NK-92 (cell line): ENCODE measurements around the gene ARL13A.
A peak's percentile ranks its signal among the peaks of the same experiment; 100 is the strongest.
"Not testable (repeated sequence)": the region's sequence is repeated elsewhere in the genome, so short reads cannot be mapped to it uniquely, and the experiment has no call there.

Experiments
- DNase-seq: peaks from one replicate; lab custom pipeline; 2025; ENCODE audit not compliant: unreplicated experiment; lab: John Stamatoyannopoulos, UW

The ARL13A gene

DNA sequence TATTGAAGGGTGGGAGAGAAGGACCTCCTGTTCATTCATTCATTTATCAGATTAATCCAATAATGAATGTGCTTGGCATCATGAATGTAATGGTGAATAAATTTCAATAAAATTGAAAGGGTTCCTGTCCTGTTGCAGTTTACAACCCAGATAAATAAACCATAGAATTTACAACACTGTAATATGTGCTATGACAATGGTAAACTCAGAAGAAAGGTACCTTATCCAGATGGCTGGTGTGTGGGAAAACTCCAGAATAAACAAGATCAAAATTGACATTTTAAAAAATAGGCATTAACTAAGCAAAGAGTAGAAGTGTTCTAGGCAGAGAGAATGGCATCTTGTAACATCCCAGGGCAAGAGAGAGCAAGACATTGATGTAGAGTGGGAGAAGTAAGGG lies 15.3 kb downstream of the ARL13A start:
- DNase-seq: no peak

DNA sequence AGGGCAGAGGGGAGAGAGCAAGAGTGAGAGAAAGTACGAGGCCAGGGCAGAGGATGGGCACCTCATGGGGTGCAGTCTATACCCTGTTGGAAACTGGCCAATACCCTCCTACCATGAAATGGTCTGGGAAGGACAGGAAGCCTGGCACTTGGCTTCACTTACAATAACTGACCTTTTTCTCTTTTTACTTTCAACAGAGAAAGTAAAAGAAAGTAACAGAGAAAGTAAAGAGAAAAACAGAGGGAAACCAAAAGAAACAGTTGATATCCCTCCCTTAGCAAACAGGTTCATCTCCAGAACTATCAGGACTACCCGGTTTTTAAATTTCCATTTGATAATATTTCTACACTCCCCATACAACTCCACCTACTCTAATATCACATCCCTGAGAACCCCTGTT lies 20.6 kb downstream of the ARL13A start:
- no peak for DNase-seq

- no peak for DNase-seq
Observed at GRCh38 chrX:100994352-100995281, 25.1 kb downstream of the ARL13A start.

- DNase-seq: no peak
Observed at GRCh38 chrX:100995469-100995868, 26.0 kb downstream of the ARL13A start.

DNA sequence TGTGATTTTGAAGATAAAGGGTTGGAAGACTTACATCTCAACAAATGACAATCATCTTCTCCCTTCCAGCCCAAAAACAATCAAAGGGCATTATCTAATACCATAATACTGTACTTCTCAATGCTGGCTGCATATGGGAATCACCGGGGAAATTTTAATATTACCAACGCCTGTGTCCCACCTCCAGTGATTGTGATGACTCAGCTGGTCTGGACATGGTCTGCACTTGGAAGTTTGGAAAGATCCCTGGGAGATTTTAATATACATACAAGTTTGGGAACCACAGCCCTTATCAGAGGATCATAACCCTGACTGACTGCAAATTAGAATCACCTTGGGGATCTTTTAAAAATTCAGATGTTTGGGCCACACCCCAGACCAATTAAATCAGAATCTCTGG lies 29.9 kb downstream of the ARL13A start:
- no peak for DNase-seq

GRCh38 chrX:101009090-101009489 lies 39.6 kb downstream of the ARL13A start:
- DNase-seq: no peak

DNA sequence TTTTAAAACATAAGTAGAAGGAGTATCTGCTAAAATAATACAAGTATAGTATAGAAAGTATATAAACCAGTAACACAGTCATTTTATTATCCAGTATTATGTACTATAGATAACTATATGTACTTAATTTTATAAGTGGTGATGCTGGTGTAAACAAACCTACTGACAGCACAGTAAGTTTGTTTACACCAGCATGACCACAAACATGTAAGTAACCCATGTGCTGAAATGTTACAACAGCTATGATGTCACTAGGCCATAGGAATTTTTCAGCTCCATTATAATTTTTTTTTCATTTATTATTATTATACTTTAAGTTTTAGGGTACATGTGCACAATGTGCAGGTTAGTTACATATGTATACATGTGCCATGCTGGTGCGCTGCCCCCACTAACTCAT lies 42.5 kb downstream of the ARL13A start:
- not testable (repeated sequence) for DNase-seq

DNA sequence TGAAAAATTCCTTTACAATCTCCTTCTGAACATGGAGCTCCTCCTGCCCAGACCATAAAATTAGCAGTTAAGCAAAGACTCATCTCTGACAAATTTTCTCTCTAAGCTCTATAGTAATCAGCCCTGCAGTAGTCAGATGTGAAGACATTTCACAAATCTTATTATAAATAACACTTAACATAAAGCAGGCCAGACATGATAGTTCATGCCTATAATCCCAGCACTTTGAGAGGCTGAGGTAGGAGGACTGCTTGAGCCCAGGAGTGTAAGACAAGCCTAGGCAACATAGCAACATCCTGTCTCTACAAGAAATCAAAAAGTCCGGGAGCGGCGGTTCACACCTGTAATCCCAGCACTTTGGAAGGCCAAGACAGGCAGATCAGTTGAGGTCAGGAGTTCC lies 52.5 kb downstream of the ARL13A start:
- no peak for DNase-seq

DNA sequence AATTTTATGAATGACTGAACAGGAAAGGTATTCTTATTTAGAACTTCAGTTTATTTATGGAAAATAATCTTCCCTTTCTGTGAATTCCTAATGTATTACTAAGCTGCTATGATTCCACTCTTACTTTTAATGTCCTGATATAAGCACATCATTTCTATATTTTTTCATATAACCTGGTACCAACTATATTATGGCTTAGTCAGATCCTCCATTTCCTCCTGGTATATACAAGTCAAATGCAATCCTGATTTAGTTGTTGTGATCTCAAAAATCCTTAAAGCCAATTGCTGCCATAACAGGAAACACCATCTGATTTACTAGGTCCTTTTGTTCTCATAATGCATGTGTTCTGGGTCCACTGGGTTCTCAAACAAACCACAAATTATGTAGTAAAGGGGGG lies 55.6 kb downstream of the ARL13A start:
- DNase-seq: no peak

GRCh38 chrX:101028562-101028961 lies 59.1 kb downstream of the ARL13A start:
- DNase-seq: no peak

GRCh38 chrX:101029665-101030064 lies 60.2 kb downstream of the ARL13A start:
- peak; percentile 0 for DNase-seq

DNA sequence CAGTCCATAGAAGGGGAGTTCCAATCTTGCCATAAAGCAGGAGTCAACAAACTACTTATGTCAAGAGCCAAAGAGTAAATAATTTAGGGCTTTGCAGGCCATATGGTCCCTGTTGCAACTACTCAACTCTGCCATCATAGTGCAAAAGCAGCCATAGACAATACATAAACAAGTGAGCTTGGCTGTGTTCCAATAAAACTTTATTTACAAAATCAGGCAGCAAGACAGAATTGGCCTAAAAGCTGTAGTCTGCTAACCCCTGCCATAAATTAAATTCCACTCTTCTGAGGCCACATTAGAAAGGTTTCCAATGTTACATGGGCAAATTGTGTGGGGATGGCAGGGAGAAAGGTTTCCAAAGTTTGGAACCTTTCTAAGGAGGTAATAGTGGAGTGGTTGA lies 67.7 kb downstream of the ARL13A start:
- no peak for DNase-seq

- no peak for DNase-seq
Observed at GRCh38 chrX:101040197-101040596, 70.7 kb downstream of the ARL13A start.
